ENCODE data around the gene ROBO1. TPM values are rescaled to one million over a fixed set of nuclear protein-coding genes. Genes with fewer than 3 reads are reported as not detected.

ROBO1 gene
- total and polyA plus RNA-seq, 2 of the 13 experiments (the other 11 are each of a cell fraction or from before 2014, with no cell fraction given), result 52.2 to 71.0 TPM

DNA sequence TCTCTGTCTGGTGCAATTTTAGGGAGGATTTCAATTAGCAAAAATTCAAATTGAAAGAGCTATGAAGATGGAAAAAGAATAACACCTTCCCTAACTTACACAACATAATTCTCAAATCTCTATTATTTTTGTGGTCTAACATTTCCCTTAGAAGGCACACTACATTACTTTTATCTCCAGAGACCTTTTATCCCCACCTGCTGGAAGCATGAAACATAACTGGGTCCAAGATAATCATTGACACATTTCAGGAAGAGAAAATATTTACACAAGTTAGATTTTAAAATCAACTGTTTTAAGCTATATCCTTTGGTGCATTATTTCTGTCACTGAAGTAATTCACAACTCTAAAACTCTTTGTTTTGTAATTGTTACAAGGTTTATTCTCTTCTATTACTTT lies 779.5 kb downstream of the ROBO1 start:
- BruUV-seq (replicated peaks), result no TSS peak
- Histone ChIP-seq H3K4me3 (replicated peaks in 1 of 3; ENCODE audit: insufficient read depth in 1 of 3, low read depth in 2 of 3, low read length in 3 of 3) (no peak overlapping the region; a peak in 1 of 6 replicates), H3K4me1 (ENCODE audit: insufficient read depth, low read length) (peaks cover 67% of the 10 kb centered on the region), H3K79me2 (ENCODE audit: insufficient read depth, low read length) (peaks cover 100% of the 10 kb centered on the region), H3K36me3 (replicated peaks in 1 of 2; ENCODE audit: control insufficient read depth in 1 of 2, insufficient read depth in 2 of 2, low read length in 2 of 2) (no peaks in the 10 kb centered on the region; a peak in 1 of 5 replicates), H3K27ac (ENCODE audit: extremely low read length, insufficient read depth, low read length) (peak overlapping the region; percentile 44), H3K4me2 (ENCODE audit: low read depth, low read length) (peak overlapping the region; percentile 59), H3K9ac (ENCODE audit: insufficient read depth, low read depth, low read length) (no peak overlapping the region; the same call in 1 of the 2 replicates), H2AFZ (ENCODE audit: low read length) (no peak overlapping the region), H3K9me3 (ENCODE audit: low read length) (no peaks in the 10 kb centered on the region), H4K20me1 (ENCODE audit: insufficient read depth, low read length) (no peaks in the 10 kb centered on the region), H3K27me3 (ENCODE audit: control insufficient read depth in 1 of 2, insufficient read depth in 2 of 2, low read length in 2 of 2) (no peaks in the 10 kb centered on the region)
- ATAC-seq (peak; percentile 83), DNase-seq (ENCODE audit: low spot score) (peak; percentile 59), FAIRE-seq (peak; percentile 49)
- intact Hi-C loops (cut with micrococcal nuclease; ENCODE audit: unreplicated experiment) (loop anchor here (1.0 to 5.0 kb wide), 3 partner anchors 44 to 329 kb away; no protein-coding TSS in a partner anchor), in situ Hi-C loops (cut with HindIII; ENCODE audit: extremely low pct_ligation_motif_present, low pct_unique_long_range_greater_than_20kb) (loop anchor here (10.0 kb wide), 1 partner anchor 324 kb away; no protein-coding TSS in a partner anchor)
- ChIA-PET POLR2A (interaction anchor here (0.7 to 1.7 kb wide), 3 partner anchors 16 to 69 kb away, joined by 3 to 7 read pairs (median 3); no protein-coding TSS in a partner anchor), CTCF (ENCODE audit: low intra/inter-chr PET ratio, low total read pairs) (interaction anchor here (1.5 kb wide), 1 partner anchor 329 kb away, joined by 9 read pairs; no protein-coding TSS in a partner anchor)
- TF ChIP-seq, protein P1, sequence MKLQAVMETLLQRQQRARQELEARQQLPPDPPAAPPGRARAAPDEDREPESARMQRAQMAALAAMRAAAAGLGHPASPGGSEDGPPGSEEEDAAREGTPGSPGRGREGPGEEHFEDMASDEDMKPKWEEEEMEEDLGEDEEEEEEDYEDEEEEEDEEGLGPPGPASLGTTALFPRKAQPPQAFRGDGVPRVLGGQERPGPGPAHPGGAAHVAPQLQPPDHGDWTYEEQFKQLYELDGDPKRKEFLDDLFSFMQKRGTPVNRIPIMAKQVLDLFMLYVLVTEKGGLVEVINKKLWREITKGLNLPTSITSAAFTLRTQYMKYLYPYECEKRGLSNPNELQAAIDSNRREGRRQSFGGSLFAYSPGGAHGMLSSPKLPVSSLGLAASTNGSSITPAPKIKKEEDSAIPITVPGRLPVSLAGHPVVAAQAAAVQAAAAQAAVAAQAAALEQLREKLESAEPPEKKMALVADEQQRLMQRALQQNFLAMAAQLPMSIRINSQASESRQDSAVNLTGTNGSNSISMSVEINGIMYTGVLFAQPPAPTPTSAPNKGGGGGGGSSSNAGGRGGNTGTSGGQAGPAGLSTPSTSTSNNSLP (IDR thresholded peaks at IDR 0.05; ENCODE audit: low read depth, low read length), result peak; percentile 76
- TF ChIP-seq ZNF562 (CRISPR knock-in tag; IDR thresholded peaks at IDR 0.05; ENCODE audit: borderline replicate concordance), result no peak
- TF ChIP-seq STAG1 (CRISPR knock-in tag; IDR thresholded peaks at IDR 0.05), result peak; percentile 68
- no peak for TF ChIP-seq SOX13 (IDR thresholded peaks at IDR 0.05)
- TF ChIP-seq SOX13 (CRISPR knock-in tag; conservative IDR thresholded peaks at IDR 0.05 in 1 of 2, IDR thresholded peaks at IDR 0.05 in 1 of 2), result peak in 1 of 2 experiments; percentile 65; a peak in 2 of 4 replicates
- TF ChIP-seq ZSCAN25 (CRISPR knock-in tag; IDR thresholded peaks at IDR 0.05), result no peak
- TF ChIP-seq, protein P2, sequence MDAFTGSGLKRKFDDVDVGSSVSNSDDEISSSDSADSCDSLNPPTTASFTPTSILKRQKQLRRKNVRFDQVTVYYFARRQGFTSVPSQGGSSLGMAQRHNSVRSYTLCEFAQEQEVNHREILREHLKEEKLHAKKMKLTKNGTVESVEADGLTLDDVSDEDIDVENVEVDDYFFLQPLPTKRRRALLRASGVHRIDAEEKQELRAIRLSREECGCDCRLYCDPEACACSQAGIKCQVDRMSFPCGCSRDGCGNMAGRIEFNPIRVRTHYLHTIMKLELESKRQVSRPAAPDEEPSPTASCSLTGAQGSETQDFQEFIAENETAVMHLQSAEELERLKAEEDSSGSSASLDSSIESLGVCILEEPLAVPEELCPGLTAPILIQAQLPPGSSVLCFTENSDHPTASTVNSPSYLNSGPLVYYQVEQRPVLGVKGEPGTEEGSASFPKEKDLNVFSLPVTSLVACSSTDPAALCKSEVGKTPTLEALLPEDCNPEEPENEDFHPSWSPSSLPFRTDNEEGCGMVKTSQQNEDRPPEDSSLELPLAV (CRISPR knock-in tag; conservative IDR thresholded peaks at IDR 0.05; ENCODE audit: low read depth), result no peak
- no peak for TF ChIP-seq PCBP1 (IDR thresholded peaks at IDR 0.05; ENCODE audit: borderline replicate concordance, low read depth, low read length)
- no peak for TF ChIP-seq ZNF549 (CRISPR knock-in tag; IDR thresholded peaks at IDR 0.05)
- TF ChIP-seq, protein P3, sequence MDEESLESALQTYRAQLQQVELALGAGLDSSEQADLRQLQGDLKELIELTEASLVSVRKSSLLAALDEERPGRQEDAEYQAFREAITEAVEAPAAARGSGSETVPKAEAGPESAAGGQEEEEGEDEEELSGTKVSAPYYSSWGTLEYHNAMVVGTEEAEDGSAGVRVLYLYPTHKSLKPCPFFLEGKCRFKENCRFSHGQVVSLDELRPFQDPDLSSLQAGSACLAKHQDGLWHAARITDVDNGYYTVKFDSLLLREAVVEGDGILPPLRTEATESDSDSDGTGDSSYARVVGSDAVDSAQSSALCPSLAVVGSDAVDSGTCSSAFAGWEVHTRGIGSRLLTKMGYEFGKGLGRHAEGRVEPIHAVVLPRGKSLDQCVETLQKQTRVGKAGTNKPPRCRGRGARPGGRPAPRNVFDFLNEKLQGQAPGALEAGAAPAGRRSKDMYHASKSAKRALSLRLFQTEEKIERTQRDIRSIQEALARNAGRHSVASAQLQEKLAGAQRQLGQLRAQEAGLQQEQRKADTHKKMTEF (CRISPR knock-in tag; IDR thresholded peaks at IDR 0.05), result peak; percentile 23; the same call in 1 of the 2 replicates
- peak; percentile 75 for TF ChIP-seq SMC3 (IDR thresholded peaks at IDR 0.05; ENCODE audit: low read length)
- no peak for TF ChIP-seq ZNF713 (CRISPR knock-in tag; IDR thresholded peaks at IDR 0.05)
- peak; percentile 67; the same call in 1 of the 2 replicates for TF ChIP-seq NFIC (IDR thresholded peaks at IDR 0.05; ENCODE audit: low read length)
- TF ChIP-seq HIVEP1 (CRISPR knock-in tag; IDR thresholded peaks at IDR 0.05), result no peak
- TF ChIP-seq ZNF790 (CRISPR knock-in tag; IDR thresholded peaks at IDR 0.05; ENCODE audit: borderline replicate concordance), result no peak
- no peak for TF ChIP-seq SRSF9 (IDR thresholded peaks at IDR 0.05; ENCODE audit: borderline replicate concordance, insufficient read depth, low read depth, low read length, poor library complexity, severe bottlenecking)
- TF ChIP-seq IRF2 (CRISPR knock-in tag; IDR thresholded peaks at IDR 0.05), result no peak
- TF ChIP-seq, protein P4, sequence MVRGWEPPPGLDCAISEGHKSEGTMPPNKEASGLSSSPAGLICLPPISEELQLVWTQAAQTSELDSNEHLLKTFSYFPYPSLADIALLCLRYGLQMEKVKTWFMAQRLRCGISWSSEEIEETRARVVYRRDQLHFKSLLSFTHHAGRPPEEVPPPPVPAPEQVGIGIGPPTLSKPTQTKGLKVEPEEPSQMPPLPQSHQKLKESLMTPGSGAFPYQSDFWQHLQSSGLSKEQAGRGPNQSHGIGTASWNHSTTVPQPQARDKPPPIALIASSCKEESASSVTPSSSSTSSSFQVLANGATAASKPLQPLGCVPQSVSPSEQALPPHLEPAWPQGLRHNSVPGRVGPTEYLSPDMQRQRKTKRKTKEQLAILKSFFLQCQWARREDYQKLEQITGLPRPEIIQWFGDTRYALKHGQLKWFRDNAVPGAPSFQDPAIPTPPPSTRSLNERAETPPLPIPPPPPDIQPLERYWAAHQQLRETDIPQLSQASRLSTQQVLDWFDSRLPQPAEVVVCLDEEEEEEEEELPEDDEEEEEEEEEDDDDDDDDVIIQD (CRISPR knock-in tag; IDR thresholded peaks at IDR 0.05; ENCODE audit: low read depth), result peak; percentile 77; the same call in 1 of the 2 replicates
- TF ChIP-seq NR2F6 (IDR thresholded peaks at IDR 0.05), result peak; percentile 26; the same call in 1 of the 2 replicates
- TF ChIP-seq NR2F6 (CRISPR knock-in tag; IDR thresholded peaks at IDR 0.05), result peak; percentile 30; the same call in 1 of the 2 replicates
- peak; percentile 62 for TF ChIP-seq BCL6 (CRISPR knock-in tag; IDR thresholded peaks at IDR 0.05)
